GM12873 (cell line): ENCODE data around the gene ELOVL1.

Source experiments
- CTCF ChIP-seq: IDR thresholded peaks from 2 replicates; pipeline ENCODE4 v1.5.1; 2012; ENCODE audit warnings: low read depth, mild to moderate bottlenecking, moderate library complexity, low read length, control low read depth; ENCODE audit not compliant: insufficient read depth; ENCODE audit errors: missing control alignments

Gene ELOVL1

GRCh38 chr1:43387976-43388599, 20.3 kb upstream of the ELOVL1 start:
- no peak for TF ChIP-seq CTCF

- no peak for TF ChIP-seq CTCF
Measured at GRCh38 chr1:43386676-43387075, 18.9 kb upstream of the ELOVL1 start.

DNA sequence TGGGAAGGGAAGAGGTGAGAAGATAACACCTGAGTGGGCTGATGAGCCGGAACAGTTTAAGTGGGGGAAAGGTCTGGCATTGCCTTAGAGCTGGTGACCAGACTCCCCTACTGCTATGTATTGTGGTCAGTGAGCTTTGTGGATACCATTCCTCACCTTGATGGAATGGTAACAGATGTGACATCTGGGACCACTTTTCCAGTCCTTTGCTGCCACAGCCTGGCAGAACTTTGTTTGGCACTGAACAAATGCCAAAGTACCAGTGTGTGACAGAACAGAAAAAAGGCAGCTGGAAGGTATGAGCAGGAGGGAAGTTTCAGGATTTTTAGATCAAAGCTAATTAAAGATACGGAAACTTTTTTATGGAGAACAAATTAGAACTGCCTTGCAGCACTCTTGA, 15.6 kb upstream of the ELOVL1 start:
- no peak for TF ChIP-seq CTCF

DNA sequence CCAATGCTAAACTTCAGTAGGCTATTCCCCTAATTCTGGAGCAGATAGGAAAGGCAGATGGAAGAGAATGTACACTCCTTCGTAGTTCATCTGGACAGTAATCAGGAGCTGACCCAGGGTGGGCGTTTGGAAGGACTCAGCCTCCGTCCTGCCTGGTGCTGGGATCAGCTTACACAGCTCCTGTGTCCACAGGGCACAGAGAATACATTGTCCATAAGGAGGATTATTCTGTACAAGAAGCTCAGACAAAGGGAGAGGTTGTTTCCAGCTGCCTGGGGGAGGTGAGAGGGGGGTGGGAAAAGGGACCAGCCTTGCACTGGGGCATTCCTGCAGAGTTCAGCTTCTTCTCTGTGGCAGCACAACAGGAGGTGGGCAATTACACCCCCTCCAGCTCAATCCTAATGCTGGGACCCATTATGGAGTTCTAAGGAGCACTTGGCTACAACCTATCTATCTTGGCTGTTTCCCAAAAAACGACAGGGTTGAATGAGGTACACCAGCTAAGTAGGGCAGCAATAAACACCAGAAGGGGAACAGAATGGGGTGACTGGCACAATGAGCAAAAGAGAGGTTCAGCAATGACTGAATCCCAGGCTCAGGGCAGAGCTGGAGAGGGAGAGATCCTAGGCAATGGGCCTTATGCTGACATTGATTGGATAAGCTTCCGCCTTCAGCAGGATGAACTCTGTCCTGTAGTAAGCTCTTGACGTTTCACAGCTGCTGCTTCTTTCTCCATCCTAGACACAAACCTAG, 14.4 kb upstream of the ELOVL1 start:
- no peak for TF ChIP-seq CTCF

- TF ChIP-seq CTCF: no peak
Measured at GRCh38 chr1:43381612-43382011, 13.8 kb upstream of the ELOVL1 start.

- no peak for TF ChIP-seq CTCF
Measured at GRCh38 chr1:43379476-43379875, 11.7 kb upstream of the ELOVL1 start.

- TF ChIP-seq CTCF: no peak
Measured at GRCh38 chr1:43377831-43378230, 10.0 kb upstream of the ELOVL1 start.
